Stimulated activated naive CD8-positive, alpha-beta T cell treated with anti-CD3 and anti-CD28 coated beads, Interleukin-15, Interleukin-2, amounts not matched to agents 100 U/mL and 50 U/mL, for 24 hours (primary cell): ENCODE results near the gene CDC20.
"Not testable (repeated sequence)": the region's sequence is repeated elsewhere in the genome, so short reads cannot be mapped to it uniquely, and the experiment has no call there.

Experiments used
- ATAC-seq: fragments of 150-1000 bp; cut with Tn5 transposase; one replicate; pipeline ENCODE4 v1.10.0; 2021
- DNase-seq: peaks from one replicate; pipeline ENCODE4 v3.0.0; 2021

Gene CDC20

GRCh38 chr1:43358121-43358745 is 548 bp upstream of the CDC20 start:
- ATAC-seq = no peak

DNA sequence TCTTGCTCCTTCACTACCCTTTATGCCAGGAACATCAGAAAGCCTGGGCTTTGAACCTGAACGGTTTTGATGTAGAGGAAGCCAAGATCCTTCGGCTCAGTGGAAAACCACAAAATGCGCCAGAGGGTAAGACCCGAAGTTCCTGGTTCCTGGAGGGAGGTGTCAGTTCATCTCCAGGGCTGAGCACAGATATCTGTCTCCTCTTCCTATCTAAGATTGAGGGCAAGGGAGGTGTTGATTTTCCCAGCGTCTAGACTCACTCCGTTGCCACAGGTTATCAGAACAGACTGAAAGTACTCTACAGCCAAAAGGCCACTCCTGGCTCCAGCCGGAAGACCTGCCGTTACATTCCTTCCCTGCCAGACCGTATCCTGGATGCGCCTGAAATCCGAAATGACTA is 915 bp downstream of the CDC20 start:
- no peak for DNase-seq

More at GRCh38 chr1:43358121-43358745, 548 bp upstream of the CDC20 start:
- DNase-seq = no peak

GRCh38 chr1:43360616-43361015 is 1.8 kb downstream of the CDC20 start:
- DNase-seq (no peak), ATAC-seq (no peak)

More for the DNA sequence above, 915 bp downstream of the CDC20 start:
- no peak for ATAC-seq

- peak; percentile 39 for DNase-seq
- no peak for ATAC-seq
Measured at GRCh38 chr1:43363283-43363934, 4.6 kb downstream of the CDC20 start.

GRCh38 chr1:43363935-43364525 is 5.2 kb downstream of the CDC20 start:
- ATAC-seq (no peak), DNase-seq (no peak)

- ATAC-seq (no peak), DNase-seq (no peak)
Measured at GRCh38 chr1:43365678-43366077, 6.9 kb downstream of the CDC20 start.

DNA sequence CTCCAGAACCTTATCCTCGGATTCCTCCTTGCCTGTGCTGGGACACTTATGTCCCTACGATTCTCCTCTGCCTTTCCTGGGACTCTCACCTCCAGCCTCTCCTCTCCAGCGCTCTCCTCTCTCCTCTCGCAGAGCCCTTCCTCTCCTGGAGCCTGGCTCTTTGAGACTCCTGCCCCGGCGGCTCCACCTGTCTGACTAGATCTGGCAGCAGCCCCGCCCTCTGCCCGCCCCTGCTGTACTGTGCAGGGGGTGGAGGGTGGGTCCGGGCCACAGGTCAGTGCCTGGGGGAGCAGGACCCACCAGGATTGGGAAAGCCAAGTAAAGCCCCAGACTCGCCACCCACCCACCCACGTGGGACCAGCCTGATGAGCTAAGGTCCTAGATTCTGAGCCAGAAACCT is 7.4 kb downstream of the CDC20 start:
- DNase-seq = peak; percentile 34
- ATAC-seq = no peak

DNA sequence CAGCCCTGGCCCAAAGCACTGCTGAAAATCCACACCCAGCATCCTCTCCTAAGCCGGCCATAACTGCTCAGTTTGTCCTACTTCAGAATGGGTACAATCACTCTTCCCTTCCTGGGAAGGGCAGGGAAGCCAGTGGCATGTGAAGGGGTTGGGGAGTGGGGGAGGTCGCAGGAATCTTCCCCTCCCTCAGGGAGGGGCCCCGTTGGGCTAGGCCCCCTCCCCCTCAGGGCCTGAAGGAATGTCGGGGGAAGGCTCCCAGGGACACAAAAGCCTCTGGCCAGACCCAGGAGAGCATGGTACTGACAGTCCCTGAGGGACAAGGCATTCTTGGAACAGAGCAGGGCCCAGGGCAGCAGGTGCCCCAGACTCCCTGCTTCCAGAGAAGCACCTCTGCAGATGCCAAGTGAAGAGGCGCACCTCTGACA is 7.8 kb downstream of the CDC20 start:
- DNase-seq = no peak
- no peak for ATAC-seq

DNA sequence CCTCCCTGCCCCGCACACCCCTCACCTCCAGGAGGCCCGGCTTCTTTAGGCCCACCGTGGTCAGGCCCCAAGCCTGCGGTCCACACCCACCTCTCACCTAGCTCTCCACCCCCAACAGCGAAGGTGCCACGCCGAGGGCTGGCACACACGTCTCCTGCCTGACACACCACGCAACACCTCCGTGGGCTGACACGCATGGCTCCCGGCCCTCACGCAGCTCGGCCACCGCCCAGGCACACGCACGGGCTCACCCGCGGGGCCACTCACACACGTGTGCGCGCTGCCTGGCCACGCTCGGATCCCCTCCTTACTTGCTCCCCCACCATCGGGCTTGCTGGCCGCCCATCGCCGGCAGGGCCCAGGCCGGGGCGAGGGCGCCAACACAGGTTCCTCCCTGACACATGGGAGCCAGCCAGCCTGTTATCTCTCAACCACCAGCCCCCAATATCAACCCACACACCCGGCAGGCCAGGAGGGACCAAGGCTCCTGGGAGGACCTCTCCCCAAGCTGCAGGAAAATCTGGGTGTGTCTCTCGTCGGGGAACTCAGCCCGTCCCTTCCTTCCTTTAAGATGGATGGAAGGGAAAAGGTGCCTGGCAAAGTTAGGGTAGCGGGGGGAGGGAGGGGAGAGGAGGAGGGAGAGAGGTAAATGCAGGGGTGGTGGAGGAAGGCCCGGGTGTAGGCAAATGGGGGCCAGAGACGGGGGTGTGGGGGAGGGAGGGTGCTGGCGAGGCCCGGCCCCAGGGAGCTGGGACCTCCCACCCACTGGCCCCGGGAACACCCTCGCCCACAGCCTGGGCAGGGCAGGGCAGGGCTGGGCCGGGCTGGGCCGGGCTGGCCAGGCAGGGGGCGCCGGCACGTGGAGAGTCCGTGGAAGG is 8.5 kb downstream of the CDC20 start:
- peak; percentile 60 for ATAC-seq
- peak; percentile 42 for DNase-seq

DNA sequence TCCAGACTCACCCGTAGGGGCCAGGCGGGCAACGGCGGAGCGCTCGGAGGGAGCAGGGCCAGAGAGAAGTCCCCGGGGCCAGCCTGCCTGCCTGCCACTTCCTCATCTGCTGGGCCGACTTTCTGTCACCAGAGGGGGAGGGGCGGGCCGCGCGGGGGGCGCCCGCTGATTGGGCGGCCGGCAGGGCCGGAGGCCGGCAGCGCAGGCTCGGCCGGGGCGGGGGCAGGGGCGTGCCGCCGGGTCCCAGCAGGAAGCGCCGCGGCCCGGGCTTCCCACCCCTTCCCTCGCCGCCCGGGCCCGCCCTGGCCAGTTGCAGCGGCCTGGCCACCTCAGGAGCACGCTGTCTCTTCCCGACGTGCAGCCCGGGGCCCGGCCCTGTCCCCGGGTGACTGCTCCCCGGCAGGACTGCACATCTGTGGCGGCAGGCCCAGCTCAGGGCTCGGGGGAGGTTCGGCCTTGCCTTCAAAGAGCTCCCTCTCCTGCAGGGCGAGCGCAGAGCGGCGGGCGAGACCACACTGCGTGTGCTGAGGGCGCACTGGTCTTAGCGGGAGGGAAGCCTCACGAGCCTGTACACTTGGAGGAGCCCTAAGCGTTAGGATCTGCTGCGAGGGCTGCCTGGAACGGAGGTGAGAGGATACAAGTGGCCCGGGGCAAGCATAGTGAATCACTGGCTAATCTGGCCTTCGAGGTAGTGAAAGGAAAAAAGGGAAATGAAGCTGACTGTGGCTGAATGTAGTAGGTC is 9.3 kb downstream of the CDC20 start, which contains the start of gene ELOVL1:
TSS of gene ELOVL1 (minus strand) at position 108 of the 742 bp plus-strand sequence. CDS start 2,402 bp downstream, outside the sequence.
- DNase-seq = peak; percentile 95

DNA sequence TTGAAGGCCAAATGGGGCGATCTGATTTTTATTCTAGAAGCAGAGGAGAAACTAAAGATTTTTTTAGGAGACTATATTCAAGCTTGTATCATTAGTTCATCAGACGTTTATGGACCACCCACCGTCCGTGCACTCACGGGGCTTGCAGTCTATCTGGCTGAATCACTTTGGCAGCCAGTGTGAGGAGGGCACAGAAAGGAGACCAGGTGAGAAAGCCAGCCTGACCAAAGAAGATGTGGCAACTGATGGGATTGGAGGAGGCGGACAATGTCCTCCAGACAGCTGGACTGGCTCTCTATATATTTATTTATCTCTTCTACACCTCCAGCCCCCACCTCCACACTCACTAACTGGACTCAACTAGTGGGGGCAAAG is 9.9 kb downstream of the CDC20 start:
- no peak for DNase-seq
- no peak for ATAC-seq

More for the DNA sequence above, 9.3 kb downstream of the CDC20 start, which contains the start of gene ELOVL1:
- peak; percentile 87 for ATAC-seq

DNA sequence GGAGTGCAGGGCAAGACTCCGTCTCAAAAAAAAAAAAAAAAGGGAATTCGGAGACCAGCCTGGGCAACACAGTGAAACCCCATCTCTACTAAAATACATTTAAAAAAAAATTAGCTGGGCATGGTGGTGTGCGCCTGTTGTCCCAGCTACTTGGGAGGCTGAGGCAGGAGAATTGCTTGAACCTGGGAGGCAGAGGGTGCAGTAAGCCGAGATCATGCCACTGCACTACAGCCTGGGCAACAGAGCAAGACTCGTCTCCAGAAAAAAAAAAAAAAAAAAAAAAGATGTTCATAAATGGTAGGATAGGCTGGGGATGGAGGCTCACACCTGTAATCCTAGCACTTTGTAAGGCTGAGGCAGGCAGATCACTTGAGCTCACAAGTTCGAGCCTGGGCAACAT is 11.0 kb downstream of the CDC20 start:
- DNase-seq, ATAC-seq: not testable (repeated sequence)

GRCh38 chr1:43370564-43370963 is 11.8 kb downstream of the CDC20 start:
- DNase-seq (no peak), ATAC-seq (no peak)

GRCh38 chr1:43372172-43372571 is 13.4 kb downstream of the CDC20 start:
- ATAC-seq (no peak), DNase-seq (no peak)

GRCh38 chr1:43373066-43373940 is 14.5 kb downstream of the CDC20 start:
- ATAC-seq (no peak), DNase-seq (no peak)

- no peak for ATAC-seq
Measured at GRCh38 chr1:43376723-43377235, 18.0 kb downstream of the CDC20 start.

DNA sequence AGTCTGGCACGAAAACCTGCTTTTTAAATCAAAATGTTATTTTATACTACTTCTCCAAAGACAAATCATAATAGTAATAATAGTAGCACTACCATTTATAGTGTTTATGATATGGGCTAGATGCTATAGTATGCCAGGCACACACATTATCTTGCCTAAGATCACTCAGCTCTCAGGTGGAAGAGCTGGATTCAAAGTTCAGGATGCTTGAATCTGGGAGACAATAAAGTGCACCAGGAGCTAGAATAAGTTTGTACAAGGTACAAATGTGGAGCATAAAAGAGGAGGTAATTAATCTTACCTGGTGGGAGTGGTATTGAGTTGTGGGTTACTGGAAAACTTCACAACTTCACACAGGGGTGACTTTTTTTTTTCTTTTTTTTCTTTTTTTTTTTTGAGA is 19.1 kb downstream of the CDC20 start:
- no peak for DNase-seq

More at GRCh38 chr1:43376723-43377235, 18.0 kb downstream of the CDC20 start:
- DNase-seq = no peak

DNA sequence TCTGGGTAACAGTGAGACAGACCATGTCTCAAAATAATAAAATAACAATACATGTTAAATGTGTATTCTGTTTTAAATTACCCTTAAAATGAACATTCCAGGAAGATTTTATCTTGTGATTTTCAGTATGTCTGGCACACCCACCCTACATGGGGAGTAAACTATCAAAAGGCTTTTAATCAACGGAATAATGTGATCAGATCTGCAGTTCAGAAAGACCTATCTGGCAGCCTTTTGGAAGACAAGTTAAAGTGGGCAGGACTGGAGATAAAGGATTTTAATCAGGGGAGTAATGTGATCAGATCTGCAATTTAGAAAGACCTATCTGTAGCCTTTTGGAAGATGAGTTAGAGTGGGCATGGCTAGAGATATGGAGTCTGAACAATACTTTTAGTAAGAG is 20.7 kb downstream of the CDC20 start:
- no peak for ATAC-seq
- no peak for DNase-seq

More for the DNA sequence above, 19.1 kb downstream of the CDC20 start:
- no peak for ATAC-seq

DNA sequence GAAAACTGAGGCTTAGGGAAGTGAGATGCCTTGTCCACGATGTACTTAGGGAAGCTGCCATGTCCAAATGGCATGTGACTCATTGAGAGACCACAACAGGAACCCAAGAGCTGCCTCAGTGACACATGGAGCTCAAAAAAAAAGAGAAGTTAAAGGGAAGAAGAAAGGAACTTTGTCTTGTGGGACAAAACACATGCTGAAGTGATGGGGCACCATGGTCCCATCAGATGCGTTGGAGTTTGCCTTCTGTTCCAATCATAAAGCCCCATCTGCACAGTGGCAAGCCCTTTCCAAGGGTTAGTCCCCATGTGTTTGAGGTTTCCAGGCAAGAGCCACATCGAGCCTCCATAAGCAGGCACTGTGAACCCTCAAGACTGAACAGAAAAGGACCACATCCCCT is 22.8 kb downstream of the CDC20 start:
- DNase-seq (no peak), ATAC-seq (no peak)

DNA sequence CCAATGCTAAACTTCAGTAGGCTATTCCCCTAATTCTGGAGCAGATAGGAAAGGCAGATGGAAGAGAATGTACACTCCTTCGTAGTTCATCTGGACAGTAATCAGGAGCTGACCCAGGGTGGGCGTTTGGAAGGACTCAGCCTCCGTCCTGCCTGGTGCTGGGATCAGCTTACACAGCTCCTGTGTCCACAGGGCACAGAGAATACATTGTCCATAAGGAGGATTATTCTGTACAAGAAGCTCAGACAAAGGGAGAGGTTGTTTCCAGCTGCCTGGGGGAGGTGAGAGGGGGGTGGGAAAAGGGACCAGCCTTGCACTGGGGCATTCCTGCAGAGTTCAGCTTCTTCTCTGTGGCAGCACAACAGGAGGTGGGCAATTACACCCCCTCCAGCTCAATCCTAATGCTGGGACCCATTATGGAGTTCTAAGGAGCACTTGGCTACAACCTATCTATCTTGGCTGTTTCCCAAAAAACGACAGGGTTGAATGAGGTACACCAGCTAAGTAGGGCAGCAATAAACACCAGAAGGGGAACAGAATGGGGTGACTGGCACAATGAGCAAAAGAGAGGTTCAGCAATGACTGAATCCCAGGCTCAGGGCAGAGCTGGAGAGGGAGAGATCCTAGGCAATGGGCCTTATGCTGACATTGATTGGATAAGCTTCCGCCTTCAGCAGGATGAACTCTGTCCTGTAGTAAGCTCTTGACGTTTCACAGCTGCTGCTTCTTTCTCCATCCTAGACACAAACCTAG is 23.4 kb downstream of the CDC20 start:
- DNase-seq (no peak), ATAC-seq (no peak)
